HepG2 (cell line): ENCODE measurements around the gene L3MBTL4. TPM values are rescaled to one million over a fixed set of nuclear protein-coding genes. Genes with fewer than 3 reads are reported as not detected.

Experiments
- ATAC-seq: fragments of 200-7000 bp; cut with Tn5 transposase; 3 replicates; pipeline ENCODE4 v1.9.1; 2020; ENCODE audit warnings: mild to moderate bottlenecking, moderate library complexity
- BruUV-seq: library from RNA; stranded (reverse); fragments of 400-500 nt; replicated peaks from 2 replicates; lab custom pipeline; 2021; lab: Mats Ljungman, UMichigan
- CTCF ChIA-PET: fragments of 300-600 bp; formaldehyde crosslinking; extraction: SDS; loops from one replicate; lab custom pipeline; 2021; ENCODE audit warnings: low total read pairs, inconsistent platforms, low intra/inter-chr PET ratio; lab: Yijun Ruan, JAX
- POLR2A ChIA-PET: fragments of 350-600 bp; sonication (Branson Sonifier 250); formaldehyde crosslinking; loops from one replicate; lab custom pipeline; 2020; ENCODE audit warnings: antibody characterized with exemption, inconsistent platforms; lab: Yijun Ruan, JAX
- DNase-seq: peaks from one replicate; pipeline ENCODE4 v3.0.0-alpha.2; 2015; ENCODE audit warnings: low spot score
- FAIRE-seq: peaks from 3 replicates; lab custom pipeline; 2011; peaks lifted over from hg19 to GRCh38; lab: Jason Lieb, UNC
- H2AFZ ChIP-seq: one replicate; pipeline ENCODE4 v1.6.1; 2011; ENCODE audit warnings: low read length, inconsistent platforms
- H3K27ac ChIP-seq: fragments of 300-600 bp; 3 replicates; pipeline ENCODE4 v1.8.0; 2011; ENCODE audit warnings: mixed run types, mild to moderate bottlenecking, mixed read lengths, low read length, inconsistent platforms; ENCODE audit not compliant: insufficient read depth; ENCODE audit errors: extremely low read length
- H3K27me3 ChIP-seq, 2 experiments: fragments of 200-600 bp in 1 of 2; 2 replicates in 1 of 2; 3 replicates in 1 of 2; pipeline versions ENCODE4 v1.6.0 to v1.8.0; 2011; ENCODE audit warnings: low read length in 2 of 2, mild to moderate bottlenecking in 2 of 2, moderate library complexity in 2 of 2, inconsistent platforms in 1 of 2; ENCODE audit not compliant: insufficient read depth in 2 of 2, control insufficient read depth in 1 of 2
- H3K36me3 ChIP-seq, 2 experiments: fragments of 200-600 bp in 1 of 2; replicated peaks in 1 of 2; 2 replicates in 1 of 2; 3 replicates in 1 of 2; pipeline versions ENCODE4 v1.5.1 to v1.8.0; 2011; ENCODE audit warnings: low read length in 2 of 2, inconsistent platforms in 1 of 2; ENCODE audit not compliant: insufficient read depth in 2 of 2, control insufficient read depth in 1 of 2
- H3K4me1 ChIP-seq: 2 replicates; pipeline ENCODE4 v1.5.1; 2012; ENCODE audit warnings: low read length, inconsistent platforms; ENCODE audit not compliant: insufficient read depth
- H3K4me2 ChIP-seq: 2 replicates; pipeline ENCODE4 v1.6.0; 2011; ENCODE audit warnings: low read depth, low read length, inconsistent platforms
- H3K4me3 ChIP-seq, 3 experiments: fragments of 200-600 bp in 1 of 3; sonication (generic), shearing (Covaris generic) in 1 of 3; replicated peaks in 1 of 3; 2 replicates each; pipeline ENCODE4 v1.5.1; 2011 to 2016; ENCODE audit warnings: low read length in 3 of 3, inconsistent platforms in 2 of 3, low read depth in 2 of 3, mild to moderate bottlenecking in 2 of 3, control low read depth in 1 of 3, mixed read lengths in 1 of 3; ENCODE audit not compliant: insufficient read depth in 1 of 3
- H3K79me2 ChIP-seq: one replicate; pipeline ENCODE4 v1.6.1; 2011; ENCODE audit warnings: low read length, inconsistent platforms; ENCODE audit not compliant: insufficient read depth
- H3K9ac ChIP-seq: 2 replicates; pipeline ENCODE4 v1.6.0; 2011; ENCODE audit warnings: mild to moderate bottlenecking, low read depth, low read length, inconsistent platforms; ENCODE audit not compliant: insufficient read depth
- H3K9me3 ChIP-seq: 2 replicates; pipeline ENCODE4 v1.5.1; 2012; ENCODE audit warnings: mild to moderate bottlenecking, low read length
- H4K20me1 ChIP-seq: 2 replicates; pipeline ENCODE4 v1.6.0; 2011; ENCODE audit warnings: inconsistent platforms, mild to moderate bottlenecking, low read length, moderate library complexity; ENCODE audit not compliant: insufficient read depth
- CC2D1A ChIP-seq: sonication (generic); formaldehyde crosslinking; IDR thresholded peaks from 2 replicates; pipeline ENCODE4 v1.8.1; 2023; ENCODE audit warnings: mild to moderate bottlenecking, missing genetic modification reagents
- CREBL2 ChIP-seq: sonication (generic); formaldehyde crosslinking; IDR thresholded peaks from 2 replicates; pipeline ENCODE4 v1.8.1; 2023; ENCODE audit warnings: missing genetic modification reagents, mild to moderate bottlenecking, borderline replicate concordance
- E2F5 ChIP-seq: sonication (generic); formaldehyde crosslinking; conservative IDR thresholded peaks from 2 replicates; pipeline ENCODE4 v1.4.0; 2020; ENCODE audit warnings: missing genetic modification reagents
- GABPB1 ChIP-seq: IDR thresholded peaks from 2 replicates; pipeline ENCODE4 v1.6.1; 2016; ENCODE audit warnings: mild to moderate bottlenecking, missing genetic modification reagents, moderate library complexity, missing compliant biosample characterization
- HCFC1 ChIP-seq: fragments of 150-350 bp; IDR thresholded peaks from 2 replicates; pipeline ENCODE4 v1.6.1; 2014; ENCODE audit warnings: low read depth, low read length
- IRX3 ChIP-seq: sonication (generic); formaldehyde crosslinking; IDR thresholded peaks from 2 replicates; pipeline ENCODE4 v1.8.1; 2023; ENCODE audit warnings: mild to moderate bottlenecking, low read depth, missing genetic modification reagents, borderline replicate concordance
- NCOA2 ChIP-seq: sonication (generic); formaldehyde crosslinking; IDR thresholded peaks from 2 replicates; pipeline ENCODE4 v1.8.0; 2022; ENCODE audit warnings: inconsistent platforms
- SMC3 ChIP-seq: IDR thresholded peaks from 2 replicates; pipeline ENCODE4 v1.6.1; 2011; ENCODE audit warnings: low read length, improper control_type of control experiment
- SOX6 ChIP-seq, 2 experiments: fragments of 450-650 bp in 1 of 2; sonication (generic) in 1 of 2; formaldehyde crosslinking in 1 of 2; IDR thresholded peaks; 2 replicates each; pipeline versions ENCODE4 v1.4.0 to v1.6.1; 2017 to 2020; ENCODE audit warnings: antibody characterized with exemption in 1 of 2, mild to moderate bottlenecking in 1 of 2, missing genetic modification reagents in 1 of 2
- TAF1 ChIP-seq: sonication (generic); formaldehyde crosslinking; IDR thresholded peaks from 2 replicates; pipeline ENCODE4 v1.4.0; 2020; ENCODE audit warnings: missing genetic modification reagents
- THAP11 ChIP-seq: IDR thresholded peaks from 2 replicates; pipeline ENCODE4 v1.6.1; 2016; ENCODE audit warnings: missing biosample characterization, missing genetic modification reagents
- TSC22D2 ChIP-seq: sonication (generic); formaldehyde crosslinking; IDR thresholded peaks from 2 replicates; pipeline ENCODE4 v1.5.1; 2020; ENCODE audit warnings: missing genetic modification reagents, mild to moderate bottlenecking, borderline replicate concordance
- U2AF1 ChIP-seq: fragments of 200-400 bp; formaldehyde crosslinking; optimal IDR thresholded peaks from 2 replicates; pipeline ENCODE3; 2017; ENCODE audit warnings: mild to moderate bottlenecking, low read depth, low read length
- ZFP90 ChIP-seq: sonication (generic); formaldehyde crosslinking; IDR thresholded peaks from 2 replicates; pipeline ENCODE4 v1.8.0; 2022; ENCODE audit warnings: missing genetic modification reagents, mild to moderate bottlenecking, inconsistent platforms, borderline replicate concordance
- ZNF563 ChIP-seq: sonication (generic); formaldehyde crosslinking; IDR thresholded peaks from 2 replicates; pipeline ENCODE4 v1.8.0; 2022; ENCODE audit warnings: mild to moderate bottlenecking, moderate library complexity, missing genetic modification reagents
- ZNF710 ChIP-seq: sonication (generic); formaldehyde crosslinking; IDR thresholded peaks from 2 replicates; pipeline ENCODE4 v1.5.0; 2020; ENCODE audit warnings: mild to moderate bottlenecking, missing genetic modification reagents, borderline replicate concordance
- ZNF839 ChIP-seq: sonication (generic); formaldehyde crosslinking; IDR thresholded peaks from 2 replicates; pipeline ENCODE4 v1.4.0; 2020; ENCODE audit warnings: missing genetic modification reagents, mild to moderate bottlenecking, borderline replicate concordance
- WGBS: methylation state at CpG from one replicate; pipeline ENCODE4 v1.1.6; 2017; ENCODE audit warnings: low lambda C conversion rate; 5-methylcytosine and 5-hydroxymethylcytosine counted together
- in situ Hi-C: cut with HindIII; loops from 2 replicates; pipeline ENCODE4 v1.10.0; 2017; ENCODE audit warnings: low pct_unique_long_range_greater_than_20kb; ENCODE audit not compliant: extremely low pct_ligation_motif_present
- intact Hi-C: fragments of 100-400 bp; cut with micrococcal nuclease; formaldehyde crosslinking; loops from one replicate; pipeline ENCODE4 v1.10.0; 2022; ENCODE audit not compliant: unreplicated experiment
- polyA plus RNA-seq, 8 experiments: library from polyadenylated mRNA; depleted of rRNA in 3 of 8; stranded (reverse) in 7 of 8; unstranded in 1 of 8; fragments of >200 nt; fragmentation: Illumina TruSeq in 4 of 8; extraction: Trizol in 4 of 8; gene quantifications; 2 replicates each; pipeline versions ENCODE4 v1.2.1 to v1.2.3, GENCODE V29; 2011 to 2016; ENCODE audit warnings: low read depth in 4 of 8, missing spikeins in 1 of 8, mixed read lengths in 1 of 8; ENCODE audit not compliant: insufficient read depth in 1 of 8
- total RNA-seq, 5 experiments: library from RNA; depleted of rRNA; stranded (reverse); fragments of >200 nt; fragmentation: Illumina TruSeq; extraction: Trizol; gene quantifications; 2 replicates each; pipeline ENCODE4 v1.2.3, GENCODE V29; 2016; ENCODE audit warnings: low read depth in 1 of 5

The L3MBTL4 gene
- total and polyA plus RNA-seq, 2 of the 13 experiments (the other 11 are each of a cell fraction or from before 2014, with no cell fraction given) = 10.8 to 13.3 TPM

GRCh38 chr18:6399776-6400175, 14.9 kb downstream of the L3MBTL4 start:
- intact Hi-C loops = loop anchor here (10.0 kb wide), 1 partner anchor 185 kb away; no protein-coding TSS in a partner anchor
- no peak overlapping the region for H3K27ac ChIP-seq
- no peak overlapping the region for H2AFZ ChIP-seq
- no peak for FAIRE-seq
- H3K27me3 ChIP-seq = no peaks in the 10 kb centered on the region; a peak in 1 of 5 replicates
- no peak overlapping the region for H3K4me2 ChIP-seq
- ATAC-seq = no peak
- H3K36me3 ChIP-seq = no peaks in the 10 kb centered on the region
- no TSS peak for BruUV-seq
- H3K4me1 ChIP-seq = peaks cover 30% of the 10 kb centered on the region
- ChIA-PET CTCF (no interaction called here), POLR2A (no interaction called here)
- H3K4me3 ChIP-seq = no peak overlapping the region
- WGBS = 84% methylated on average over 1 of the region's 1 CpG
- in situ Hi-C loops = no loop called here
- H3K9me3 ChIP-seq = no peaks in the 10 kb centered on the region
- no peak for DNase-seq
- H3K9ac ChIP-seq = no peak overlapping the region
- TF ChIP-seq SMC3 (no peak), GABPB1 (CRISPR knock-in tag) (no peak), ZFP90 (CRISPR knock-in tag) (no peak), TSC22D2 (no peak), SOX6 (IDR thresholded peaks at IDR 0.05) (no peak), SOX6 (CRISPR knock-in tag; IDR thresholded peaks at IDR 0.05) (no peak), E2F5 (CRISPR knock-in tag) (no peak), U2AF1 (no peak), CC2D1A (CRISPR knock-in tag) (no peak), HCFC1 (no peak), CREBL2 (no peak), ZNF563 (CRISPR knock-in tag) (no peak), NCOA2 (CRISPR knock-in tag) (no peak), ZNF710 (CRISPR knock-in tag) (no peak), TAF1 (CRISPR knock-in tag) (no peak), IRX3 (no peak), THAP11 (CRISPR knock-in tag) (no peak), ZNF839 (CRISPR knock-in tag) (no peak)
- peaks cover 74% of the 10 kb centered on the region for H3K79me2 ChIP-seq
- H4K20me1 ChIP-seq = peaks cover 13% of the 10 kb centered on the region; the same call in 1 of the 2 replicates
